SIG-M5 treated with dmso at 0.1 percent for 504 hours (cell line): Measurements from ENCODE around the gene ERCC1.

Source experiments
- DNase-seq: peaks from one replicate; lab custom pipeline; 2025; ENCODE audit not compliant: unreplicated experiment; lab: John Stamatoyannopoulos, UW

ERCC1 gene

DNA sequence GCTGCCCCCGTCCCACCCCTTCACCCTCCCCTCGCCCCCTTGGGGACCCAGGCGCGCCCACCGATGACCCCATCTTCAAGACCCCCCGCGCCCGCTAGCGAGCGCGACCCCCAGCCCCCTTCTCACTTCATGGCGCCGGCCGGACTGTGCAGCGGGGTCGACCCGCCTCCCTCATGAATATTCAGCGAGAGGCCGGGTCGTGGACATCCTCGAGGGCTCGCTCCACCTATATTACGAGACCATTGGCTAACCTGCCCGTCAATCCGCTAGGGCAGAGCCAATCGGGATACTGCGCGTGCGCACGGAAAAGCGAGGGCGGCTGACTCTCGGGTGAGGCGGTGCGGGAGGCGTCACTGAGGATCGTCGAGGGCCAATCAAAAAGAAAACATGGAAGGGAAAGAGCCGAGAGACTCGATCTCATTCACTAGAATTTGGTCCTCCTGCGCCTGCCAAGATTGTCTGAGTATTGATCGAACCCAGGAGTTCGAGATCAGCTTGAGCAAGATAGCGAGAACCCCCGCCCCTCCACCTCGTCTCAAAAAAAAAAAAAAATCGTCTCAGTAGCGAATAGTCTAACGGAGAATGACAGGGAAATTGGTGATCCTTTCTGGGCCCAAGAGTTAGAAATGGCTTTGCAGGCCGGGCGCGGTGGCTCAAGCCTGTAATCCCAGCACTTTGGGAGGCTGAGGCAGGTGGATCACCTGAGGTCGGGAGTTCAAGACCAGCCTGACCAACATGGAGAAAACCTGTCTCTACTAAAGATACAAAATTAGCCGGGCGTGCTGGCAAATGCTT, 53.1 kb downstream of the ERCC1 start, which contains the start of gene ERCC2:
ERCC2 (minus strand) TSS at position 164 of the 795 bp plus-strand sequence; CDS start at position 131, 33 bp downstream.
- DNase-seq = peak; percentile 95

DNA sequence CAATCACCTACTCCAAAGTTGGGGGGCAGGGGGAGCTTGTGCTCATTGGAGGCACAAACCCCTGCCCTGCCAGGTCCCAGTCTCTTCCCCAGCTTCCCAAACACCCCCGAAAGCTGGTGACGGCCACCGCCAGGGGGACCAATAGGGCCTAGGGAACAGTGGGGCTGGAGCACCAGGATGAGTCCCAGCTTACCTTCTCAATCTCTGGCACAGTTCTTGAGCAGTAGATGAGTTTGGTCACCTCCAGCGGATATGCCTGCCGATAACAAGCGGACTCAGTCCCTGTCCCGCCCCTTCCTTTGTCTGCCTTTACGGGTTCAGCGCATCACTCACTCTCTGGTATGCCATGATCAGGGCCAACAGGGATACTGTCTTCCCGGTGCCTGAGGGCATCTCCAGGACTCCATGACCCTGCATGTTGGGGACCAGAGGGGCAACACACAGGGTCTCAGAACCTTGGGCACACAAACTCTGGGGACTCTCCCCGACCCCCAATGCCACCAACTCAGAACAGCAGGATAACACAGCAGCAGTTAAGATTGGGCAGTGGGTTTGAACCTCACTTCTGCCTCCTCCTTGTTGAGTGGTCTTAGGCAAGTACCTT, 54.9 kb downstream of the ERCC1 start:
- no peak for DNase-seq

DNA sequence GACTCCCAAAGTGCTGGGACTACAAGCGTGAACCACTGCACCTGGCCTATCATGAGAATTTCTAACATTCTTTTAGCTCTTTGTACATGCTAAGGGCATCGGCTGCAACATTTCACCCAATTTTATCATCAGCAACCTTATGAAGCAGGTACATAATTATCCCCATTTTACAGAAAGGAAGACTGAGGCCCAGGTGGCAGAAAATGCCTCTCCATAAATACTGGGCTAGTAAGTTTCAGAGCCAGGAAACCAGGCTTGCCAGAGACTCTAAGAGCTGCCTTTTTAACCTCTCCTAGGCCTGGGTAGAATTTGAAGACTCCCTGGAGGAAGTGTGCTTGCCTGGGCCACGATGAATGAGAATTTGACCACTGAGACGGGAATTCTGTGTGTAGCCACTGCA, 55.6 kb downstream of the ERCC1 start:
- DNase-seq = no peak

DNA sequence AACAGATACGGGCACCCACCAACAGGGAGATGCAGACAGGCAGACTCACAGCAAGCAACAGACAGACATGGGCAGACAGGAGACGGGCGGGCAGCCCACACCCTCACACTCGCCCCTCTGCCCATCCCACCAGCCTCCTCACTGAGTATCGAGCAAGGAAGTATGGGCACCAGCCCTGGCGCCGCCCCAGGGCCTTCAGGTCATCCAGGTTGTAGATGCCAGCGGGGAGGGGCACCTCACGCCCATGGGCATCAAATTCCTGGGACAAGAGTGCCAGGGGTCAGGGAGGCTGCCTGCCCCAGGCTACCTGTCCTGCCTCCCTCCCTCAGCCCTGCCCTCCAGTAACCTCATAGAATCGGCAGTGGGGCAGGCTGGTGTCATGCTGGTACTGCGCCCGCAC, 59.0 kb downstream of the ERCC1 start:
- DNase-seq = no peak

DNA sequence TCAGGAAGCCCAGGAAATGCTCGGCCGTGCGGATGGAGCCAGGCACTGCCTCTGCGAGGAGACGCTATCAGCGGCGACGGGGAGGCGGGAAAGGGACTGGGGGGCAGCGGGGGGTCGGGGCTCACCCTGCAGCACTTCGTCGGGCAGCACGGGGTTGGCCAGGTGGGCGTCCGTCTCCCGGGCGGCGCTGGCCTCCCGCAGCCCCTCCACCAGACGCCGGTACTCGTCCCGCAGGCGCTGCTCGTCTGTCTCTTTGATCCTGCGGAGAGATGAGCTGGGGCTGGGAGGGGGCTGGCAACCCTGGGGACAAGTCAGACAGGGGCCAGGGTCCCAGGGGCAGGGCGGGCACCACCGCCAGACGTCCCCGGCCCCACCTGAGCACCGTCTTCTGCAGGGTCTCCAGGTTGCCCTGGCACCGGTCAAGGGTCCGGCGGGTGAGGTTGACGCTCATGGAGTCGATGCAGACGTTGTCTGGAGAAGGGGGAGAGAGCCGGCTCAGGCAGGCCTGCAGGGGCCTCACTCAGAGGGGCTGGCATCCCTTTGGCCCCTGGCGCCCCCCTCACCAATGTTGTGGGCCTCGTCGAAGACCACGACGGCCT, 59.8 kb downstream of the ERCC1 start:
- DNase-seq = no peak

DNA sequence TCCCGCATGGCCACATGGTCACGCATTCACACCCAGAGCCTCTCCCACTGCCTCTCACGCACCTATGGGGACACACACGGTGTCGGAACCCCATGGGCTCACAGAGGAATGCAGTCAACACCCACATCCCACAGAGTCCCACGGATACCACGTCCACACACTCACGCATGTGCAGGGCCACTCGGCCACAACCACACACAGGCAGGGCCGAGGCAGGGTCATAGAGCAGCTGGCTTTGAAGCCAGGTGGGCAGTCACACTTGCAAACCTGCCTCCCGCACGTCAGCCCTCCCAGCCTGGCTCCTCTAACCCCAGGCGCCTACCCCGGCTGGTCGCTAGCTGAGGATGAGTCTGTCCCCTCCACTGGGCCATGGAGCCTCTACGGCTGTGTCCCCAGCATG, 61.4 kb downstream of the ERCC1 start:
- DNase-seq = no peak

DNA sequence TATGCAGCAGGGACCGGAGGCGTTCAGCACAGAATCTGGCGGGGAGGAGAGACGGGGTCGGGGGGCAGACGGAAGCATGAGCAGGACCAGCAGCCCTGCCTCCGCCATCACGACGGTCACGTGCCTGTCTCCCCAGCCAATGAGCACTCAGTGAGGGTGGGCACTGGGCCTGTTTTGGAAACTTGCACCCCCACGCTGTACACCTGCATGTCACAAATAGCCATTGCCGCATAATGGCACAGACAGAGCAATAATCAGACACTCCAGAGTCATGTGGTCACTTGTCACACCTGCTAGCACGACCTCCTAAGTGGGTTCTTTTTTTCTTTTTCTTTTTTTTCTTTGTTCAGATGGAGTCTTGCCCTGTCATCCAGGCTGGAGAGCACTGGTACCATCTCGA, 62.1 kb downstream of the ERCC1 start:
- no peak for DNase-seq

DNA sequence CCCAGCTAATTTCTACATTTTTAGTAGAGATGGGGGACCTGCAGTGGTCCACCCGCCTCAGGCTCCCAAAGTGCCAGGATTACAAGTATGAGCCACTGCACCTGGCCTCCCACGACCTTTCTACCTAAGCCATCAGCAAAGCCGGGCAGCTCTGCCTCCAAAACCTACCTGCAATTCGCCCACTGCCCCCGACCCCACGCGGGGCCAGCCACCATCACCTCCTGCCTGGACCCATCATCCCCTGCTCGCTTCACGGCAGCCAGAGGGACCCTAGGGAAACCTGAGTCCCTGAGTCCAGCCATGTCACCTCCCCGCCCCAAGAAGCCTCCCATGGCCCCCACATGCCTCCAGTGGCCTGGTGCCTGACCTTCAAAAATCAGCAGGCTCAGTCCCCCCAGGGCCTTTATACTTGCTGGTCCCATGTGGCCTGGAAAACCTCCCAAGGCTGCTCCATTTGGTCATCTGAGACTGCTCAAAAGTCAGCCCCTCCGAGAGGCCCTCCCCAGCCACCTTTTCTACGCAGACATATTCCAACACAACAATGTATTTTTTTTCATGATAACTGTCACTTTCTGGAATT, 65.4 kb downstream of the ERCC1 start:
- no peak for DNase-seq

DNA sequence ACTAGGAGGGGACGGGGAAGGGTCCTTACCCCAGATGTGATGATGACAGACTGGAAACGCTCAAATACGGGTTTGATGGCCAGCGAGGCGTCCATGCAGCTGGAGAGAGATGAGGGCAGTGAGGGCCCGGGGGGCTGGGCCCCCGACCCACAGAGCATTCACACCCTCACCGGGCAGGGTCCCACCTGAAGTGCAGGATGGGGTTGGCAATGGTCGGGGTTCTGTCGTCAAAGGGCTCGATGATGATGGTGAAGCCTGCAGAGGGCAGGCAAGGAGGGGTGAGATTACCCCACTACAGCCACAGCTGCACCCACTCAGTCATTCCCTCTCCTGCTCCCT, 66.3 kb downstream of the ERCC1 start:
- no peak for DNase-seq
